HUES6 (cell line): ENCODE results near the gene HIVEP1.
"Not testable (repeated sequence)": the region's sequence is repeated elsewhere in the genome, so short reads cannot be mapped to it uniquely, and the experiment has no call there.

Experiments used
- H3K27ac ChIP-seq: 2 replicates; pipeline ENCODE4 v1.7.0; 2013; ENCODE audit warnings: low read depth, mild to moderate bottlenecking, low read length, inconsistent platforms
- H3K27me3 ChIP-seq: 2 replicates; pipeline ENCODE4 v1.6.1; 2013; ENCODE audit warnings: low read length; ENCODE audit not compliant: control insufficient read depth, insufficient read depth
- H3K36me3 ChIP-seq: 2 replicates; pipeline ENCODE4 v1.6.1; 2013; ENCODE audit warnings: low read length; ENCODE audit not compliant: control insufficient read depth, insufficient read depth
- H3K4me1 ChIP-seq: 2 replicates; pipeline ENCODE4 v1.6.1; 2013; ENCODE audit warnings: low read length; ENCODE audit not compliant: control insufficient read depth, insufficient read depth
- H3K4me3 ChIP-seq: 2 replicates; pipeline ENCODE4 v1.5.1; 2013; ENCODE audit warnings: low read depth, low read length
- H3K9ac ChIP-seq: one replicate; pipeline ENCODE4 v1.6.1; 2013; ENCODE audit warnings: mild to moderate bottlenecking, low read length
- H3K9me3 ChIP-seq: 2 replicates; pipeline ENCODE4 v1.6.1; 2013; ENCODE audit warnings: low read depth, low read length; ENCODE audit not compliant: control insufficient read depth, insufficient read depth

HIVEP1 gene

DNA sequence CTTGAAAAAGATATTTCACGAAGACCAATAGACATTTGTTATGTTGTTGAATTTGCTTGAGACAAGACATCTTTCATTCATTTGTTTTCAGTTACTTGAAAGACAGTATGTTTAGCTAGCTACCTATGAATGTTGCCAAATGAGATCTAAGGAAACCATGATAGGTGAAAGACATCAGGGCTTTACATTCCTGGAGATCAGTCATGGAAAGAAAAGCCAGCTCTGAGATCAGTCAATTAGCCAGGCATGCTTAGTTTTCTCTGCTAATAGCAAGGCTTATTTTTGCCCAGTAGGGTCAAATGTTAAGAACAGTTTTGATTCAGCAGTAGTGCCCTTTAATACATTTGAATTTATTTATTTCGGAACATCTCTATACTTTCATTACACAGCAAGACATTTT, 161.5 kb downstream of the HIVEP1 start:
- no peaks in the 10 kb centered on the region for H3K27me3 ChIP-seq
- no peak overlapping the region for H3K4me3 ChIP-seq
- H3K9ac ChIP-seq = no peak overlapping the region
- no peak overlapping the region for H3K27ac ChIP-seq
- peaks cover 21% of the 10 kb centered on the region for H3K4me1 ChIP-seq
- H3K36me3 ChIP-seq = no peaks in the 10 kb centered on the region
- H3K9me3 ChIP-seq = no peaks in the 10 kb centered on the region

DNA sequence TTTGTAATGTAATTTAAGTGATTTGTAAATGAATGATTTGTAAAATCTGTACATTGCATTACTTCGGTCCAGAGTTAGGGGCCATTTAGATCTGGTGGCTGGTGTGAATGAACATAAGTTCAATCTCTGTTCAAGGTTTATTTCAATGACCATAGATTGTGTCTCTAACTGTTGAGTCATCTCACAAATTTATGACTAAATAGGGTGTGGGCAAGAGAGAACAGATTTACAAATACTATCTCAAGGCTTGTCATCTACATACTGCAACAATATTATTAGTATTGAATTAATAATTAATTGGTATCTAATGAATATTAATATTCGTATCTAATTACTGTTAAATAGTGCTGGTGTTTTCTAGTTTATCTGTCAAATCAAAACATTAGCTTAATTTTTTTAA, 162.8 kb downstream of the HIVEP1 start:
- Histone ChIP-seq H3K27ac (no peak overlapping the region), H3K4me1 (peaks cover 21% of the 10 kb centered on the region), H3K27me3 (no peaks in the 10 kb centered on the region), H3K36me3 (no peaks in the 10 kb centered on the region), H3K9me3 (no peaks in the 10 kb centered on the region), H3K9ac (no peak overlapping the region), H3K4me3 (no peak overlapping the region)

DNA sequence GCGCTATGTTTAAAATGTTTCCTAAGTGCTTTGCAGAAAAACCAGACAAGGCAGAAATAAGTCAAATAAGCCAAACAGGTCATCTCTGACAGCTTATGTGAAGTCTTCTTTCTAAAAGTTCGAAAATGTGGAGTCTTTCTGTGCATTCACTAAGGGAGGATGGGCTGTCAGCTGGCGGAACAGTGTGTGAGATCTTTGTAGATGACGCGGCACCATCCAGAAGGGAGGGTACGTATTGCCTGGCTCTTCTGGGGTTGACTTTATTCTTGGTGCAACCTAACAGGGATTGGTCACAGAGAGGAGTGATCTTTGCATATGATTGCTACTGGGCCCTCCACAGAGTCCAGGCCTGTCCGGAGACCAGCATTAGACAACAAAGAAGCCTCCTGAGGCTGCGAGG, 163.5 kb downstream of the HIVEP1 start:
- H3K27me3 ChIP-seq = no peaks in the 10 kb centered on the region
- H3K9ac ChIP-seq = no peak overlapping the region
- H3K4me1 ChIP-seq = peaks cover 17% of the 10 kb centered on the region
- no peaks in the 10 kb centered on the region for H3K9me3 ChIP-seq
- H3K36me3 ChIP-seq = no peaks in the 10 kb centered on the region
- H3K27ac ChIP-seq = no peak overlapping the region
- no peak overlapping the region for H3K4me3 ChIP-seq

DNA sequence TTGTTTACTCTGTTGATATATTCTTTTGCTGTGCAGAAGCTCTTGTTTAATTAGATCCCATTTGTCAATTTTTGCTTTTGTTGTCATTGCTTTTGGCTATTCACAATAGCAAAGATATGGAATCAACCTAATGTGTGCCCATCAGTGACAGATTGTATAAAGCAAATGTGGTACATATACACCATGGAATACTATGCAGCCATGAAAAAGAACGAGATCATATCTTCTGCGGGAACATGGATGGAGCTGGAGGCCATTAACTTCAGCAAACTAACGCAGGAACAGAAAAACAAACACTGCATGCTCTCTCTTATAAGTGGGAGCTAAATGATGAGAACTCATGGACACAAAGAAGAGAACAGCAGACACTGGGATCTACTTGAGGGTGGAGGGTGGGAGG, 164.7 kb downstream of the HIVEP1 start:
- H3K36me3 ChIP-seq, H3K27me3 ChIP-seq, H3K27ac ChIP-seq, H3K9me3 ChIP-seq, H3K4me3 ChIP-seq, H3K9ac ChIP-seq, H3K4me1 ChIP-seq: not testable (repeated sequence)

DNA sequence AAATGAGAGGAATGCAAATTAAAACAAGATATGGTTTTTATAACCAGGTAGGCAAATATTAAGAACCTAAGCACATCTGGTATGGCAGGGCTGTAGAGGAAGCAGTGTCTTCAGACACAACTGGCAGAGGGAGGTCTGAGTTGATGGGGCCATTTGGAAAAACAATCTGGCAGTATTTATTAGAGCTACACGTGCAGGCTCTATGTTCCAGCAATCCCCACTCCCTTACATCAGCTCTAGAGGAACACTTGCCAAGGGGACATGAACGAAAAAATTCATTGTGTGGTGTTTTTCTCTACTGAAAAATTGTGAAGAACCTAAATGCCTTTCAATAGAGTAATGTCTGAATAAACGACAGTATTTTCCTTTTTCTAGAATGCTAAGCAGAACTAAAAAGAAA, 166.4 kb downstream of the HIVEP1 start:
- no peak overlapping the region for H3K4me3 ChIP-seq
- no peaks in the 10 kb centered on the region for H3K36me3 ChIP-seq
- no peak overlapping the region for H3K9ac ChIP-seq
- peaks cover 8% of the 10 kb centered on the region for H3K4me1 ChIP-seq
- H3K27ac ChIP-seq = no peak overlapping the region
- H3K9me3 ChIP-seq = no peaks in the 10 kb centered on the region
- H3K27me3 ChIP-seq = no peaks in the 10 kb centered on the region

DNA sequence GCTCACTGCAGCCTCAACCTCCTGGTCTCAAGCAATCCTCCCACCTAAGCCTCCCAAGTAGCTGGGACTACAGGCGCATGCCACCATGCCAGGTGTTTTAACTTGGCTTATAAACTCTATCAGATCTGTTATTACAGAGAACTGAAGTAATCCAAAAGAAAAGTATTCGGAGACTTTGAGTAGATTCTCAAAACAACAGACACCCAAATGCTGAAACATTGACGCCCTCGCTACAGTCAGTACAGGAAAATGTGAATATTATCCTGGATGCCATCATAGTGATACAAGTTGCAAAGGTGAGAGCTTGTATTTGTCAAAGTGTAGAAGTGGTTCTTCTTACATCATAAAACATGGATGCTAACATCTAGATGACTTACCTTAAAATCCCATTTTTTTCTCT, 169.4 kb downstream of the HIVEP1 start:
- H3K9me3 ChIP-seq = no peaks in the 10 kb centered on the region
- H3K9ac ChIP-seq = no peak overlapping the region
- H3K4me3 ChIP-seq = no peak overlapping the region
- H3K4me1 ChIP-seq = no peaks in the 10 kb centered on the region
- H3K27me3 ChIP-seq = no peaks in the 10 kb centered on the region
- no peak overlapping the region for H3K27ac ChIP-seq
- H3K36me3 ChIP-seq = no peaks in the 10 kb centered on the region

DNA sequence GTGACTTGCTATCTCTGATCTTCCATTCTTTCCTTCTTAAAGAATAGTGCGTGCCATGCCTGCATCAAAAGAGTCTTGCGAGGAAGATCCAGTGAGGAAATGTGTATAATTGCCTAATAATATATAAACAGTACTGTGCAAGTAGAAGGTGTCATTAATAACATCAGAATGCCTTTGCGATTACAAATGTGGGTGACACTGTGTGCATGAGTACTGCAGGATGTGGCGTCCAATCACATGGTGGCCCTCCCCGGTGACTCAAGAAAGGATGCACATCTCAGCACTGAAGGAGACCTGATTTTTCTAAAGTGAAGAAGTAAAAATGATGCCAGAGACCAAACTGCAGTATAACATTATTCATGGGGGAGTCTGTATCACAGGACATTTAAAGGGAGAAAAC, 170.6 kb downstream of the HIVEP1 start:
- Histone ChIP-seq H3K36me3 (no peaks in the 10 kb centered on the region), H3K9me3 (no peaks in the 10 kb centered on the region), H3K4me3 (no peak overlapping the region), H3K27me3 (no peaks in the 10 kb centered on the region), H3K27ac (no peak overlapping the region), H3K9ac (no peak overlapping the region), H3K4me1 (no peaks in the 10 kb centered on the region)

DNA sequence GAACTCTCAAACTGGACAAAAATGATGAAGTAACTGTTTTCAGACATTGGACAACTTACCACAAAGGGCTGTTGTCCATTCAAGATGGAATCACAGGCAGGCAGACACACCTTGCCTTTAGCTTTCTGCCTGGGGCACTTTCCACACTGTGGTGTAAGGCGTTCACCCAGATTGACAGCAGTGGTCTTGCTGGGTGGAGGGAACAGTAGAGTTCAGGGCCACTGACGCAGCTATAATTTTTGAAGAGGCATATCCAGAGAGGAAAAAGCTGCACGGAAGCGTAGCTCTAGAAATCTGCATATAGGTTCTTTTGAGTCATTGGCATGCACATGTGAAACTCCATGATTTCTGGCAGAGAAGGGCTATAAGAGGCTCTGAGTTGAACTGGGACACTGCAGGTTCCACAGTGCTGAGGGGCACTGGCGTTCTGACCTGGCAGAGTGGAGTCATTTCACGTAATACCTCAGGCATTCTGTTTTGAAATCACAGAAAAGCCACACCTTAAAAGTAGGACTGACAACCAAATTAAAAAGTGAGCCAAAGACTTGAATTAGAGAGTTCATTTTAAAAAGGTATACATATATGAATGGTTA, 173.1 kb downstream of the HIVEP1 start:
- H3K27me3 ChIP-seq = no peaks in the 10 kb centered on the region
- H3K9me3 ChIP-seq = no peaks in the 10 kb centered on the region
- H3K36me3 ChIP-seq = no peaks in the 10 kb centered on the region
- H3K27ac ChIP-seq = no peak overlapping the region
- H3K9ac ChIP-seq = no peak overlapping the region
- H3K4me3 ChIP-seq = no peak overlapping the region
- no peaks in the 10 kb centered on the region; the same call in 1 of the 2 replicates for H3K4me1 ChIP-seq

DNA sequence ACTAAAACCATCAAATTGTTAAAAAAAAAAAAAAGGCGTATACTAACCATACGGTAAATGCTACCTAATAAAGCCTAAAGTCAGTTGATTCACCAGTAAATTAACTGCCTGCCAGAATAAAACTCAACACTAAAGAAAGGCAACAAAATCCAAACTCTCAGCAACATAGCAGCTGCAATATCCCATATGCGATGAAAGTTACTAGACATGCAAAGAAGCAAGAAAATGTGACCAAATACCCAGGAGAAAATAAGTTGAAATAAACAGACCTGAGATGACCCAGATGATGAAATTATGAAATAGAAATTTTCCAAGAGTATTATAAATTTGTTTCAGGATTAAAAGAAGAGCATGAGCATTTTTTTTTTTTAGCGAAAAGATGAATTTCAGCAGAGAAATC, 174.4 kb downstream of the HIVEP1 start:
- Histone ChIP-seq H3K36me3 (no peaks in the 10 kb centered on the region), H3K4me3 (no peak overlapping the region), H3K27me3 (no peaks in the 10 kb centered on the region), H3K9me3 (no peaks in the 10 kb centered on the region), H3K9ac (no peak overlapping the region), H3K27ac (no peak overlapping the region), H3K4me1 (peaks cover 3% of the 10 kb centered on the region; the same call in 1 of the 2 replicates)

DNA sequence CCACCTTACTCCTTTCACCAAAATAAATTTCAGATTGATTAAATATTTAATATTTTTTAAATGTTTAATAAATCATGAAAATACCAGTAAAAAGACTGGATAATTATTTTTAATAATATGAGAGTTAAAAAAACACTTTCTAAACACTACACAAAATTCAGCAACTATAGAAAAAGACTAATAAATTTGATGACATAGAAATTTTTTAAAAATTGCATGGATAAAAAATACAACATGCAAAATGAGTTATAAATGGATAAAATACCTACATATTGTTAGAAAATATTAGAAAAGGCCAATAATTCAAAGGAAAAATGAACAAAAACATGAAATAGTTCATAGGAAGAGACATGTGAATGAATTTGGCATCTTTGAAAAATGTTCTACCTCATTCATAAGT, 177.0 kb downstream of the HIVEP1 start:
- Histone ChIP-seq H3K9ac (no peak overlapping the region), H3K4me3 (no peak overlapping the region), H3K27ac (no peak overlapping the region), H3K36me3 (no peaks in the 10 kb centered on the region), H3K9me3 (no peaks in the 10 kb centered on the region), H3K27me3 (no peaks in the 10 kb centered on the region), H3K4me1 (peaks cover 3% of the 10 kb centered on the region; the same call in 1 of the 2 replicates)

DNA sequence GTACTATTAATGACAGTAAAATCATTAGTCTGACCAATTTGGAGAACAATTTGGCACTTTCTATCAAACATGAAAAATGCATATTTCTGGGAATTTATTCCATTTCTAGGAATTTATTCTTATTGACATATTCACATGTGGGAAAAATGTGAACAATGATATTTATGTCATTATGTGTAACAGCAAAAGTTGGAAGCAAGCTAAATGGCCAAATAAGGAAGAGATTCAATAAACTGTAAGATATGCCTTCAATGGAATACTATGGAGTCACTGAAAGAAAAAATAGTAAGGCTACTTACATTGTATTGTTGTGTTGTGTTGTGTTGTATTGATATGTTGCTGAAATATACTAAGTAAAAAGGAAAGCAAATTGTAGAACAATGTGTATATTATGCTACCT, 177.5 kb downstream of the HIVEP1 start:
- Histone ChIP-seq H3K9ac (no peak overlapping the region), H3K9me3 (no peaks in the 10 kb centered on the region), H3K4me3 (no peak overlapping the region), H3K4me1 (peaks cover 3% of the 10 kb centered on the region; the same call in 1 of the 2 replicates), H3K27me3 (no peaks in the 10 kb centered on the region), H3K27ac (no peak overlapping the region), H3K36me3 (no peaks in the 10 kb centered on the region)

DNA sequence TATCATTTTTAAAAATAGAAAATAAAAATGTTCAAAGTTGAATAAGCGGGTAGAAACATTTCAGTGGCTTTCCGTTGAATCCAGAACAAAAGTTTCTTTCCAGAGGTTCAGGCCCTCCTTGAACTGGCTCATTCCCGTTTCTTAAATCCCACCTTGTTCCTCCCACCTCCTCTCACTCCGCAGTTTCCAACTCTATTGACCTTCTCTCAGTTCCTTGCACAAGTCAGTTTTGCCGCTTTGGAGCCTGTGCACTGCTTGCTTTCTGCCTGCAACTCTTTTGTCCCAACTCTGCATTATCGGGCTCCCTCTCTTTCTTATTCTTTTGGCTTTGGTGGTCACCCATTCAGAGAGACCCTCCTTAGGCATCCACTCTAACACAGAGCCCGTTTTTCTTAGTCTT, 178.1 kb downstream of the HIVEP1 start:
- Histone ChIP-seq H3K9ac (no peak overlapping the region), H3K27me3 (no peaks in the 10 kb centered on the region)

More for the DNA sequence above, 178.1 kb downstream of the HIVEP1 start:
- H3K36me3 ChIP-seq = no peaks in the 10 kb centered on the region
- no peak overlapping the region for H3K4me3 ChIP-seq
- no peak overlapping the region for H3K27ac ChIP-seq
- no peaks in the 10 kb centered on the region for H3K9me3 ChIP-seq
- peaks cover 3% of the 10 kb centered on the region; the same call in 1 of the 2 replicates for H3K4me1 ChIP-seq
